ENCODE data around the gene SOX8.

The SOX8 gene

GRCh38 chr16:969508-970385 lies 11.8 kb upstream of the SOX8 start:
- peak overlapping the region; percentile 75 for H3K27ac ChIP-seq
- TF ChIP-seq ZFX (IDR thresholded peaks at IDR 0.05; ENCODE audit: borderline replicate concordance), result no peak
- TF ChIP-seq, protein P1, sequence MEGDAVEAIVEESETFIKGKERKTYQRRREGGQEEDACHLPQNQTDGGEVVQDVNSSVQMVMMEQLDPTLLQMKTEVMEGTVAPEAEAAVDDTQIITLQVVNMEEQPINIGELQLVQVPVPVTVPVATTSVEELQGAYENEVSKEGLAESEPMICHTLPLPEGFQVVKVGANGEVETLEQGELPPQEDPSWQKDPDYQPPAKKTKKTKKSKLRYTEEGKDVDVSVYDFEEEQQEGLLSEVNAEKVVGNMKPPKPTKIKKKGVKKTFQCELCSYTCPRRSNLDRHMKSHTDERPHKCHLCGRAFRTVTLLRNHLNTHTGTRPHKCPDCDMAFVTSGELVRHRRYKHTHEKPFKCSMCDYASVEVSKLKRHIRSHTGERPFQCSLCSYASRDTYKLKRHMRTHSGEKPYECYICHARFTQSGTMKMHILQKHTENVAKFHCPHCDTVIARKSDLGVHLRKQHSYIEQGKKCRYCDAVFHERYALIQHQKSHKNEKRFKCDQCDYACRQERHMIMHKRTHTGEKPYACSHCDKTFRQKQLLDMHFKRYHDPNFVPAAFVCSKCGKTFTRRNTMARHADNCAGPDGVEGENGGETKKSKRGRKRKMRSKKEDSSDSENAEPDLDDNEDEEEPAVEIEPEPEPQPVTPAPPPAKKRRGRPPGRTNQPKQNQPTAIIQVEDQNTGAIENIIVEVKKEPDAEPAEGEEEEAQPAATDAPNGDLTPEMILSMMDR (IDR thresholded peaks at IDR 0.05), result no peak

DNA sequence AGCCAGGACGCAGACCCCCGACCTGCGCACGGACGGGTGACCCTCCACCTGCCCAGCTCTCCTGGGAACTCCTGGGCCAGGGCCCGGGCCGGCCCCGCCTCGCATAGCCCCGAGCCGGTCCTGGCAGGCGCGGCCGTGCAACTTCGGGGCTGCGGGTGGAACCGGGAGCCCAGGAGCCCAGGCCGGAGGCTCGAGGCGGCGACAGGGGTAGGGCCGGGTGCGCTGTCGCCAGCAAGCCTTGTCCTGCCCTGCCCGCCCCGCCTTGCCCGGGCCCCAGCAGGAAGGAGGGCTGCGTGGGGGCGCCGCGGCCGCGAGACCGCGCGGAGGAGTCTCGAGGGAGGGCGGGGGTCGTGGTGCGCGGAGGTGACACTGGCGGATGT lies 11.2 kb upstream of the SOX8 start:
- TF ChIP-seq, protein P1 (IDR thresholded peaks at IDR 0.05), result no peak
- TF ChIP-seq ZFX (IDR thresholded peaks at IDR 0.05; ENCODE audit: borderline replicate concordance), result no peak
- H3K27ac ChIP-seq, result peak overlapping the region; percentile 75

DNA sequence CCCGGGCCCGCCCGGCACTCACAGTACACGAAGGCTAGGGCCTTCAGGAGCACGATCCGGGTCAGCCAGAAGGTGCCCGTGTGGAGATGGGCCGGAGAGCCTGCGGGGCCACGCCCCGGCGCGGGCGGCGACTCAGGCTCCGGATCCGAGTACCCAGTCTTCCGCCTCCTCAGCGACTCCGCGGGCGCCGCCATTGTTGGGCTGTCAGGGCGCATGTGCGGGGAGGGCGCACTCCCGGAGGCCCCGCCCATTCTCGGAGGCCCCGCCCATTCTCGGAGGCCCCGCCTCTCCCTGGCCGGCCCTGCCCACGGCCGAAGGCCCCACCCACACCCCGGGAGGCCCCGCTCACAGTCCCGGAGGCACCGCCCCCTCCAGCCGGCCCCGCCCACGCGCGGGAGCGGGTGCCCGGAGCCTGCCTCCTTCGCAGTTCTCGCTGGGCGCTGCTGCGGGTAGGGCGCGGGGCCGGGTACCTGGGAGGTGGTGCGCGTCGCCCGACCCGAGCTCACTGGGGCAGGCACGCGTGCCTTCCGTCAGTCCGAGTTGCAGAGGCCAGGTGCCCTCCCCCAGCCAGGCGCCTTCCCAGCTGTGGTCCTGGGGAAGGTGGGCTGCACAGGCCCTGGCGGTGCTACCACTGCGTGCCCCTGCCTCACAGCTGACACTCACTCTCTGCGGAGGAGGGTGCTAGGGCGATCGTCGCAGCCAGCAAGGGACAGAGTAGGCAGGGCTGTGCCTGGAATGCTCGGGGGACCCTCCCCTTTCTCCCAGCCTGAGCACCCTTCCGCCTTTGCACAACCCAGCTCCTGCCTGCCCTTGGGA lies 10.6 kb upstream of the SOX8 start, which contains the start of gene LMF1:
LMF1 (minus strand) TSS at position 219 of the 816 bp plus-strand sequence; CDS start at position 215, 4 bp downstream.
- TF ChIP-seq, protein P1 (IDR thresholded peaks at IDR 0.05), result no peak
- TF ChIP-seq ZFX (IDR thresholded peaks at IDR 0.05; ENCODE audit: borderline replicate concordance), result no peak
- H3K27ac ChIP-seq, result peak within 1 kb of the TSS; percentile 75

DNA sequence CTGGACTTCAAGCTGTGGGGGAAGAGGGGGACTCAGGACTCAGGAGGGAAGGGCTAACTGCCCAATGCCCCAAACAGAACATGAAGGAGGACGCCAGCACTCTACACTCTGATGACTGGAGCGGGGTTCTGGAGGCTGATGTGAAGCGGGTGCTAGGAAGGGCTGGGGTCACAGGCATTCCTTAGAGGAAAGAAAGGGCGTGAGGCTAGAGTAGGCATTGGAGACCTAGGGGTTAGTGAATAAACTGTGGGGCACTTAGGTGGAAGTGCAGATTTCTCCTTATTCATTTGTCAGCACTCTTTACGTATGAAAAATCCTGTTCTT lies 10.0 kb upstream of the SOX8 start:
- TF ChIP-seq, protein P1 (IDR thresholded peaks at IDR 0.05), result no peak
- TF ChIP-seq ZFX (IDR thresholded peaks at IDR 0.05; ENCODE audit: borderline replicate concordance), result no peak

DNA sequence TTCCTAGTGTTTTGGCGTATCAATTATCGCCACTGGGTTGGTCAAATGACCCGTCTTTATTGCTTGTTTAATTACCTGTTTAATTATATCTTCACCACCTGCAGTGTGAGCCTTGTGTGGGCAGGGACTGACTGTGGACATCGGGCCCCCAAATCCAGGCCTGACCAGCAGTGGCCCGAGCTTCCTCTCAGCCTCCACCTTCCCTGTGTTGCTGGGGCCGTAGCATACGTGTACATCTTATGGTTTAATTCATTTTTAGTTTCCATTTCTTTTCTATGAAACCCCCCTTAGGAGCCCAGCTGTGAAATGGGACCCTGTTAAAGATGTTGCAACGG lies 9.6 kb upstream of the SOX8 start:
- no peak overlapping the region for H3K27ac ChIP-seq
- TF ChIP-seq, protein P1 (IDR thresholded peaks at IDR 0.05), result no peak

More for the DNA sequence above, 10.0 kb upstream of the SOX8 start:
- no peak overlapping the region for H3K27ac ChIP-seq

DNA sequence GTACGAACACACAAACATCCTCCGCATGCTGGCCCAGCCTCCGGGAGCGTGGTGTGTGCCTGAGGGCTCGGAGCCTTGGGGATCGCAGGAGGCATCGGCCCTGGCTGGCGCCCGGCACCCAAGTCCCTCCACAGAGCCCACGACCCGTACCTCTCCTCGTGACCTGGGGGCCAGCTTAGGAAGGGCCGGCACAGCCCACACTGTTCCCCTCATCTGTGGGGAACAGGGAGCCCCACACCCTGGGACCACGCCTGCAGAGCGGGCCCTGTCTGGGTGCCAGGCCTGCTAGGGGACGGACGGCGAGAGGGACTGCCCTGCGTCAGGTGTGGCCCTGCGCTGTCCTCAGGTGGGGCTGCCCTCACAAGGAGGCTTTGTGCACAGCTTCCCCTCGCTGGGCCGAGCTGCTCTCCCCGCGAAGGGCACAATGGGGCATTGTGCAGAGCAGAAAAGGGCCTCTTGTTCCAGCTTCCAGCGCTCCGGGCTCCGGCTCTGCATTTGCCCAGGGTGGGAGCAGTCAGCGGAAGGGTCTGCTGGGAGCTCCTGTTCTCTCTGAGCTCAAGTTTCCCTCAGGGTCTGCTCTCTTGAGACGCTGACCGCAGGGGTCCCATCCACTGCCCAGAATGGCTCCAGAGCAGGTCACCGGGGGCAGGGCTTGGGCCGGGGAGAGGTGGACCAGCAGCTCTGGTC lies 9.1 kb upstream of the SOX8 start:
- TF ChIP-seq, protein P1 (IDR thresholded peaks at IDR 0.05), result no peak
- no peak for TF ChIP-seq ZFX (IDR thresholded peaks at IDR 0.05; ENCODE audit: borderline replicate concordance)
- H3K27ac ChIP-seq, result no peak overlapping the region

All from 22Rv1 (cell line).